IMR-90 (cell line): ENCODE results near the gene SPNS2. TPM values are rescaled to one million over a fixed set of nuclear protein-coding genes. Genes with fewer than 3 reads are reported as not detected.

ENCODE experiments used
- ATAC-seq: fragments of 200-7000 bp; cut with Tn5 transposase; 2 replicates; pipeline ENCODE4 v1.9.1; 2020; ENCODE audit warnings: low read depth, mild to moderate bottlenecking, moderate library complexity
- BruUV-seq: library from RNA; stranded (reverse); fragments of 400-500 nt; replicated peaks from 2 replicates; lab custom pipeline; 2021; lab: Mats Ljungman, UMichigan
- CTCF ChIA-PET: fragments of 300-600 bp; formaldehyde crosslinking; extraction: SDS; loops from one replicate; lab custom pipeline; 2021; ENCODE audit warnings: antibody characterized with exemption; lab: Yijun Ruan, JAX
- POLR2A ChIA-PET: fragments of 300-600 bp; sonication (Branson Sonifier 250); formaldehyde crosslinking; loops from one replicate; lab custom pipeline; 2022; ENCODE audit warnings: antibody characterized with exemption; ENCODE audit not compliant: unreplicated experiment; lab: Charles Lee
- DNase-seq: peaks from one replicate; pipeline ENCODE4 v3.0.0; 2013
- H2AFZ ChIP-seq: replicated peaks from 2 replicates; pipeline ENCODE3; 2013; ENCODE audit warnings: low read length, mild to moderate bottlenecking; ENCODE audit not compliant: poor library complexity
- H2AK5ac ChIP-seq: 2 replicates; pipeline ENCODE4 v1.6.1; 2013; ENCODE audit warnings: low read depth, low read length, inconsistent platforms
- H2AK9ac ChIP-seq: replicated peaks from 2 replicates; pipeline ENCODE3; 2013; ENCODE audit warnings: mild to moderate bottlenecking, low read depth, low read length, moderate library complexity; ENCODE audit not compliant: poor library complexity
- H2BK120ac ChIP-seq: 2 replicates; pipeline ENCODE4 v1.6.1; 2013; ENCODE audit warnings: low read depth, low read length, inconsistent platforms
- H2BK15ac ChIP-seq: 3 replicates; pipeline ENCODE4 v1.6.1; 2013; ENCODE audit warnings: low read depth, low read length, inconsistent platforms
- H2BK20ac ChIP-seq: 2 replicates; pipeline ENCODE4 v1.6.1; 2013; ENCODE audit warnings: low read depth, mild to moderate bottlenecking, inconsistent platforms, low read length, moderate library complexity
- H2BK5ac ChIP-seq: 2 replicates; pipeline ENCODE4 v1.6.1; 2013; ENCODE audit warnings: mild to moderate bottlenecking, low read depth, low read length, inconsistent platforms; ENCODE audit not compliant: poor library complexity, severe bottlenecking
- H3K14ac ChIP-seq: replicated peaks from 2 replicates; pipeline ENCODE4 v1.6.1; 2013; ENCODE audit warnings: low read depth, low read length, inconsistent platforms
- H3K18ac ChIP-seq: 2 replicates; pipeline ENCODE4 v1.6.1; 2013; ENCODE audit warnings: low read depth, low read length, control low read depth
- H3K23ac ChIP-seq: 2 replicates; pipeline ENCODE4 v1.6.1; 2013; ENCODE audit warnings: low read depth, low read length, inconsistent platforms
- H3K27ac ChIP-seq: 2 replicates; pipeline ENCODE4 v1.5.1; 2013; ENCODE audit warnings: mild to moderate bottlenecking, control low read depth, low read length; ENCODE audit not compliant: insufficient read depth
- H3K27me3 ChIP-seq: 2 replicates; pipeline ENCODE4 v1.6.1; 2013; ENCODE audit warnings: low read length; ENCODE audit not compliant: control insufficient read depth, insufficient read depth
- H3K36me3 ChIP-seq: 2 replicates; pipeline ENCODE4 v1.6.1; 2013; ENCODE audit warnings: low read length, mixed read lengths; ENCODE audit not compliant: control insufficient read depth, insufficient read depth
- H3K4ac ChIP-seq: 2 replicates; pipeline ENCODE4 v1.6.1; 2013; ENCODE audit warnings: low read depth, low read length, inconsistent platforms
- H3K4me1 ChIP-seq: 2 replicates; pipeline ENCODE4 v1.6.1; 2013; ENCODE audit warnings: low read length, mixed read lengths; ENCODE audit not compliant: control insufficient read depth, insufficient read depth
- H3K4me2 ChIP-seq: 2 replicates; pipeline ENCODE4 v1.6.1; 2013; ENCODE audit warnings: low read depth, mild to moderate bottlenecking, control low read depth, low read length, moderate library complexity
- H3K4me3 ChIP-seq: 2 replicates; pipeline ENCODE4 v1.5.1; 2013; ENCODE audit warnings: low read depth, mild to moderate bottlenecking, control low read depth, low read length, moderate library complexity; ENCODE audit not compliant: insufficient read depth
- H3K56ac ChIP-seq: 2 replicates; pipeline ENCODE4 v1.6.1; 2013; ENCODE audit warnings: low read length, inconsistent platforms; ENCODE audit not compliant: insufficient read depth; ENCODE audit errors: extremely low read depth
- H3K79me1 ChIP-seq, 2 experiments: 2 replicates each; pipeline ENCODE4 v1.6.1; 2013; ENCODE audit warnings: low read length in 2 of 2, inconsistent platforms in 1 of 2, low read depth in 1 of 2
- H3K9ac ChIP-seq: 2 replicates; pipeline ENCODE4 v1.6.1; 2013; ENCODE audit warnings: low read depth, low read length, control low read depth
- H3K9me1 ChIP-seq: 2 replicates; pipeline ENCODE4 v1.6.1; 2013; ENCODE audit warnings: low read length, inconsistent platforms; ENCODE audit not compliant: insufficient read depth
- H3K9me3 ChIP-seq: 2 replicates; pipeline ENCODE4 v1.6.1; 2013; ENCODE audit warnings: low read length; ENCODE audit not compliant: control insufficient read depth, insufficient read depth
- H4K20me1 ChIP-seq: 2 replicates; pipeline ENCODE4 v1.6.1; 2013; ENCODE audit warnings: low read length, inconsistent platforms; ENCODE audit not compliant: insufficient read depth
- H4K5ac ChIP-seq: 2 replicates; pipeline ENCODE4 v1.6.1; 2013; ENCODE audit warnings: mild to moderate bottlenecking, low read depth, low read length, control low read depth
- H4K8ac ChIP-seq, 2 experiments: 2 replicates each; pipeline ENCODE4 v1.6.1; 2013; ENCODE audit warnings: low read depth in 2 of 2, low read length in 2 of 2, control low read depth in 1 of 2, inconsistent platforms in 1 of 2
- H4K91ac ChIP-seq: 2 replicates; pipeline ENCODE4 v1.6.1; 2013; ENCODE audit warnings: low read depth, low read length, inconsistent platforms; ENCODE audit not compliant: insufficient read depth
- BHLHE40 ChIP-seq: fragments of 150-350 bp; IDR thresholded peaks from 2 replicates; pipeline ENCODE4 v1.6.1; 2016; ENCODE audit warnings: mild to moderate bottlenecking, low read depth, low read length
- CEBPB ChIP-seq: IDR thresholded peaks from 2 replicates; pipeline ENCODE4 v1.6.1; 2012; ENCODE audit warnings: low read depth, low read length, improper control_type of control experiment
- CHD1 ChIP-seq: IDR thresholded peaks from 2 replicates; pipeline ENCODE4 v1.6.1; 2012; ENCODE audit warnings: low read depth, low read length, improper control_type of control experiment
- CTCF ChIP-seq: conservative IDR thresholded peaks from 2 replicates; pipeline ENCODE4 v1.5.1; 2012; ENCODE audit warnings: mild to moderate bottlenecking, low read depth, low read length, improper control_type of control experiment
- ELK1 ChIP-seq: fragments of 150-350 bp; IDR thresholded peaks from 2 replicates; pipeline ENCODE4 v1.6.1; 2016; ENCODE audit warnings: low read depth, mild to moderate bottlenecking, low read length, moderate library complexity, borderline replicate concordance
- FOS ChIP-seq: fragments of 150-350 bp; IDR thresholded peaks from 2 replicates; pipeline ENCODE4 v1.6.1; 2016; ENCODE audit warnings: low read depth, low read length
- MAFK ChIP-seq: IDR thresholded peaks from 2 replicates; pipeline ENCODE4 v1.6.1; 2012; ENCODE audit warnings: low read depth, low read length, improper control_type of control experiment
- MAZ ChIP-seq: IDR thresholded peaks from 2 replicates; pipeline ENCODE4 v1.6.1; 2012; ENCODE audit warnings: low read depth, mild to moderate bottlenecking, low read length, improper control_type of control experiment, moderate library complexity, borderline replicate concordance
- MXI1 ChIP-seq: IDR thresholded peaks from 2 replicates; pipeline ENCODE4 v1.6.1; 2012; ENCODE audit warnings: low read depth, mild to moderate bottlenecking, low read length, moderate library complexity, borderline replicate concordance
- NFE2L2 ChIP-seq: fragments of 150-350 bp; IDR thresholded peaks from 2 replicates; pipeline ENCODE4 v1.6.1; 2016; ENCODE audit warnings: low read depth, mild to moderate bottlenecking, low read length
- POLR2A ChIP-seq: IDR thresholded peaks from 2 replicates; pipeline ENCODE4 v1.6.1; 2012; ENCODE audit warnings: mild to moderate bottlenecking, low read depth, low read length
- RAD21 ChIP-seq: IDR thresholded peaks from 2 replicates; pipeline ENCODE4 v1.6.1; 2012; ENCODE audit warnings: low read length, improper control_type of control experiment
- RCOR1 ChIP-seq: IDR thresholded peaks from 2 replicates; pipeline ENCODE4 v1.6.1; 2012; ENCODE audit warnings: mild to moderate bottlenecking, low read length, improper control_type of control experiment; ENCODE audit not compliant: insufficient replicate concordance
- RFX5 ChIP-seq: IDR thresholded peaks from 2 replicates; pipeline ENCODE4 v1.8.0; 2012; ENCODE audit warnings: low read depth, mild to moderate bottlenecking, low read length, moderate library complexity
- SMC3 ChIP-seq: fragments of 150-350 bp; IDR thresholded peaks from 2 replicates; pipeline ENCODE4 v1.6.1; 2016; ENCODE audit warnings: low read depth, mild to moderate bottlenecking, antibody characterized with exemption, low read length, moderate library complexity
- USF2 ChIP-seq: fragments of 150-350 bp; IDR thresholded peaks from 2 replicates; pipeline ENCODE4 v1.6.1; 2017; ENCODE audit warnings: mild to moderate bottlenecking, antibody characterized with exemption, low read length, low read depth
- WGBS, 2 experiments: methylation state at CpG; one replicate each; pipeline versions ENCODE4 v1.1.5 to v1.1.7; 2013; ENCODE audit warnings: missing lambda C conversion rate in 2 of 2; ENCODE audit not compliant: insufficient read length in 1 of 2; ENCODE audit errors: extremely low coverage in 2 of 2; 5-methylcytosine and 5-hydroxymethylcytosine counted together
- dilution Hi-C: fragments of 300-500 bp; cut with HindIII; formaldehyde crosslinking; loops from one replicate; pipeline ENCODE4 v1.14.3; 2018; ENCODE audit warnings: low sequenced_read_pairs; ENCODE audit not compliant: unreplicated experiment
- in situ Hi-C: fragments of 300-500 bp; cut with MboI; formaldehyde crosslinking; loops from 3 replicates; pipeline ENCODE4 v1.14.3; 2019; ENCODE audit warnings: low sequenced_read_pairs, inconsistent platforms, mixed read lengths
- intact Hi-C: fragments of 100-400 bp; cut with micrococcal nuclease; formaldehyde crosslinking; loops from 2 replicates; pipeline ENCODE4 v1.10.0; 2022
- polyA plus RNA-seq, 3 experiments: library from polyadenylated mRNA; depleted of rRNA; stranded (reverse); fragments of >200 nt; gene quantifications; 2 replicates each; pipeline ENCODE4 v1.2.3, GENCODE V29; 2012; ENCODE audit warnings: low replicate concordance in 1 of 3
- total RNA-seq: library from RNA; depleted of rRNA; stranded (reverse); fragments of >200 nt; gene quantifications from 2 replicates; pipeline ENCODE4 v1.2.3, GENCODE V29; 2012

The SPNS2 gene
- total and polyA plus RNA-seq, 2 of the 4 experiments (the other 2 are of a cell fraction): under 0.01 TPM; not detected in 1

- Histone ChIP-seq H2BK5ac (no peak overlapping the region), H4K5ac (no peak overlapping the region; the same call in 1 of the 2 replicates), H3K4ac (no peak overlapping the region), H2AK5ac (no peak overlapping the region), H3K4me1 (peaks cover 3% of the 10 kb centered on the region; the same call in 1 of the 2 replicates), H2BK15ac (no peak overlapping the region), H3K27me3 (peaks cover 6% of the 10 kb centered on the region; the same call in 1 of the 2 replicates), H3K9ac (no peak overlapping the region), H4K91ac (no peak overlapping the region), H2AK9ac (no peak overlapping the region), H3K36me3 (peaks cover 24% of the 10 kb centered on the region), H2BK20ac (no peak overlapping the region), H3K14ac (no peak overlapping the region), H3K56ac (no peak overlapping the region), H3K9me3 (no peaks in the 10 kb centered on the region), H3K79me1 (no peaks in the 10 kb centered on the region), H4K20me1 (peaks cover 9% of the 10 kb centered on the region), H3K18ac (no peak overlapping the region), H3K4me3 (no peak overlapping the region), H3K27ac (no peak overlapping the region), H2AFZ (no peak overlapping the region), H3K9me1 (no peaks in the 10 kb centered on the region), H3K23ac (no peak overlapping the region), H4K8ac (no peak overlapping the region), H3K4me2 (0 out of 2 replicates have a peak overlapping the region, but pooled peaks have one; percentile 33), H2BK120ac (no peak overlapping the region)
- WGBS, 2 experiments: no CpG with 5 or more reads among the region's 19 CpGs
- peak; percentile 2; the same call in 1 of the 2 replicates for ATAC-seq
- TF ChIP-seq FOS (no peak), MAFK (no peak), RFX5 (no peak), CHD1 (no peak), RAD21 (no peak), CTCF (no peak), USF2 (no peak), POLR2A (no peak), MAZ (no peak), NFE2L2 (no peak), MXI1 (no peak), RCOR1 (no peak), SMC3 (no peak), CEBPB (no peak), BHLHE40 (no peak), ELK1 (no peak)
- no TSS peak for BruUV-seq
- intact Hi-C loops (loop anchor here (5.0 kb wide), 1 partner anchor 113 kb away; no protein-coding TSS in a partner anchor), dilution Hi-C loops (no loop called here), in situ Hi-C loops (no loop called here)
- no peak for DNase-seq
- CTCF ChIA-PET: no interaction called here
- POLR2A ChIA-PET: no interaction called here
Observed at GRCh38 chr17:4535667-4536258, 37.1 kb downstream of the SPNS2 start.
